Ascending aorta (tissue), 2 donors: ENCODE data around the gene TRIM60. TPM values are rescaled to one million over a fixed set of nuclear protein-coding genes. Genes with fewer than 3 reads are reported as not detected.

Experiments
- DNase-seq, 2 donors: peaks; one replicate each; pipeline ENCODE4 v3.0.0-alpha.2; 2019; ENCODE audit warnings: low spot score in 2 of 2
- H3K27ac ChIP-seq, 2 donors: fragments of 200-600 bp; sonication (generic); one replicate each; pipeline ENCODE4 v1.5.1; 2016 to 2017; ENCODE audit warnings: mild to moderate bottlenecking in 1 of 2
- H3K27me3 ChIP-seq: fragments of 200-600 bp; sonication (generic); one replicate; pipeline ENCODE4 v1.5.1; 2017
- H3K36me3 ChIP-seq, 2 donors: fragments of 200-600 bp; sonication (generic); one replicate each; pipeline ENCODE4 v1.5.1; 2016
- H3K4me1 ChIP-seq, 2 donors: fragments of 200-600 bp; sonication (generic); one replicate each; pipeline ENCODE4 v1.5.1; 2016 to 2017; ENCODE audit warnings: mild to moderate bottlenecking in 1 of 2
- H3K4me3 ChIP-seq, 2 donors: fragments of 200-600 bp; sonication (generic); one replicate each; pipeline ENCODE4 v1.5.1; 2016 to 2017; ENCODE audit warnings: mild to moderate bottlenecking in 1 of 2
- H3K9me3 ChIP-seq, 2 donors: fragments of 200-600 bp; sonication (generic); one replicate each; pipeline ENCODE4 v1.5.1; 2016
- CTCF ChIP-seq, 3 experiments: fragments of 200-600 bp in 2 of 3; fragments of 450-650 bp in 1 of 3; sonication (generic) in 2 of 3; IDR thresholded peaks; one replicate each; pipeline ENCODE4 v1.5.1; 2016 to 2019; ENCODE audit warnings: antibody characterized with exemption in 3 of 3, mild to moderate bottlenecking in 1 of 3, moderate library complexity in 1 of 3
- intact Hi-C: fragments of 100-400 bp; cut with DNase I; formaldehyde crosslinking; loops from one replicate; pipeline ENCODE4 v1.15.1; 2023
- total RNA-seq: library from RNA; depleted of rRNA; stranded (reverse); fragments of >200 nt; gene quantifications from one replicate; pipeline ENCODE4 v1.1.0, GENCODE V29; 2016

TRIM60 gene
- total RNA-seq, 1 donor from 2014 or later: not detected

- no peak for TF ChIP-seq CTCF (IDR thresholded peaks at IDR 0.05)
- intact Hi-C loops: no loop called here
- H3K4me1 ChIP-seq: no peaks in the 10 kb centered on the region
- no peak overlapping the region for H3K27ac ChIP-seq
- no peaks in the 10 kb centered on the region for H3K9me3 ChIP-seq
- no peaks in the 10 kb centered on the region for H3K27me3 ChIP-seq
- H3K4me3 ChIP-seq: no peak overlapping the region
- no peaks in the 10 kb centered on the region for H3K36me3 ChIP-seq
- no peak for DNase-seq
Measured at GRCh38 chr4:165048170-165048569, 16.4 kb downstream of the TRIM60 start.

- H3K9me3 ChIP-seq: no peaks in the 10 kb centered on the region
- no peak for DNase-seq
- no peaks in the 10 kb centered on the region for H3K36me3 ChIP-seq
- no peak for TF ChIP-seq CTCF (IDR thresholded peaks at IDR 0.05)
- intact Hi-C loops: no loop called here
- no peaks in the 10 kb centered on the region for H3K4me1 ChIP-seq
- H3K27me3 ChIP-seq: no peaks in the 10 kb centered on the region
- no peak overlapping the region for H3K4me3 ChIP-seq
- H3K27ac ChIP-seq: no peak overlapping the region
Measured at GRCh38 chr4:165052627-165053026, 20.8 kb downstream of the TRIM60 start.

GRCh38 chr4:165053645-165054044, 21.8 kb downstream of the TRIM60 start, which contains the start of gene TRIM75:
TRIM75 (plus strand) TSS chr4:165053866; CDS start chr4:165059148, 5,282 bp downstream.
- H3K27me3 ChIP-seq: no peaks in the 10 kb centered on the region
- intact Hi-C loops: no loop called here
- no peak for TF ChIP-seq CTCF (IDR thresholded peaks at IDR 0.05)
- H3K4me3 ChIP-seq: no peak within 1 kb of the TSS
- no peaks in the 10 kb centered on the region for H3K36me3 ChIP-seq
- no peaks in the 10 kb centered on the region for H3K9me3 ChIP-seq
- H3K27ac ChIP-seq: no peak within 1 kb of the TSS
- no peaks in the 10 kb centered on the region for H3K4me1 ChIP-seq
- no peak for DNase-seq

GRCh38 chr4:165055601-165056000, 23.8 kb downstream of the TRIM60 start:
- Histone ChIP-seq H3K27ac (no peak overlapping the region), H3K4me1 (no peaks in the 10 kb centered on the region), H3K36me3 (no peaks in the 10 kb centered on the region), H3K27me3 (no peaks in the 10 kb centered on the region), H3K9me3 (no peaks in the 10 kb centered on the region), H3K4me3 (no peak overlapping the region)
- no peak for TF ChIP-seq CTCF (IDR thresholded peaks at IDR 0.05)
- no peak for DNase-seq
- intact Hi-C loops: no loop called here

GRCh38 chr4:165058666-165059065, 26.9 kb downstream of the TRIM60 start:
- Histone ChIP-seq H3K9me3 (no peaks in the 10 kb centered on the region), H3K27me3 (no peaks in the 10 kb centered on the region), H3K36me3 (no peaks in the 10 kb centered on the region), H3K4me1 (no peaks in the 10 kb centered on the region), H3K27ac (no peak overlapping the region), H3K4me3 (no peak overlapping the region)
- no peak for DNase-seq
- no peak for TF ChIP-seq CTCF (IDR thresholded peaks at IDR 0.05)
- intact Hi-C loops: no loop called here

GRCh38 chr4:165059386-165059785, 27.6 kb downstream of the TRIM60 start:
- H3K9me3 ChIP-seq: no peaks in the 10 kb centered on the region
- no peak overlapping the region for H3K4me3 ChIP-seq
- no peaks in the 10 kb centered on the region for H3K36me3 ChIP-seq
- no peak for DNase-seq
- H3K27me3 ChIP-seq: no peaks in the 10 kb centered on the region
- TF ChIP-seq CTCF (IDR thresholded peaks at IDR 0.05): no peak
- intact Hi-C loops: no loop called here
- no peaks in the 10 kb centered on the region for H3K4me1 ChIP-seq
- H3K27ac ChIP-seq: no peak overlapping the region
